HFF-Myc (cell line): ENCODE results near the gene UBR3.

Experiments used
- DNase-seq: peaks from one replicate; pipeline ENCODE4 v3.0.0-alpha.2; 2011; ENCODE audit warnings: low read depth; ENCODE audit errors: extremely low read depth
- H3K4me3 ChIP-seq: replicated peaks from 2 replicates; pipeline ENCODE4 v1.5.1; 2011; ENCODE audit warnings: low read depth, mild to moderate bottlenecking, control low read depth, low read length
- TF ChIP-seq, protein P1 (sequence below): IDR thresholded peaks from 2 replicates; pipeline ENCODE4 v1.5.1; 2012; ENCODE audit warnings: mild to moderate bottlenecking, low read depth, low read length, control low read depth; ENCODE audit errors: missing control alignments

Gene UBR3

GRCh38 chr2:169796441-169796840, 30.8 kb upstream of the UBR3 start:
- DNase-seq: no peak
- H3K4me3 ChIP-seq: no peak overlapping the region

GRCh38 chr2:169797601-169798000, 29.7 kb upstream of the UBR3 start:
- no peak for DNase-seq
- H3K4me3 ChIP-seq: no peak overlapping the region
- TF ChIP-seq, protein P1, sequence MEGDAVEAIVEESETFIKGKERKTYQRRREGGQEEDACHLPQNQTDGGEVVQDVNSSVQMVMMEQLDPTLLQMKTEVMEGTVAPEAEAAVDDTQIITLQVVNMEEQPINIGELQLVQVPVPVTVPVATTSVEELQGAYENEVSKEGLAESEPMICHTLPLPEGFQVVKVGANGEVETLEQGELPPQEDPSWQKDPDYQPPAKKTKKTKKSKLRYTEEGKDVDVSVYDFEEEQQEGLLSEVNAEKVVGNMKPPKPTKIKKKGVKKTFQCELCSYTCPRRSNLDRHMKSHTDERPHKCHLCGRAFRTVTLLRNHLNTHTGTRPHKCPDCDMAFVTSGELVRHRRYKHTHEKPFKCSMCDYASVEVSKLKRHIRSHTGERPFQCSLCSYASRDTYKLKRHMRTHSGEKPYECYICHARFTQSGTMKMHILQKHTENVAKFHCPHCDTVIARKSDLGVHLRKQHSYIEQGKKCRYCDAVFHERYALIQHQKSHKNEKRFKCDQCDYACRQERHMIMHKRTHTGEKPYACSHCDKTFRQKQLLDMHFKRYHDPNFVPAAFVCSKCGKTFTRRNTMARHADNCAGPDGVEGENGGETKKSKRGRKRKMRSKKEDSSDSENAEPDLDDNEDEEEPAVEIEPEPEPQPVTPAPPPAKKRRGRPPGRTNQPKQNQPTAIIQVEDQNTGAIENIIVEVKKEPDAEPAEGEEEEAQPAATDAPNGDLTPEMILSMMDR: no peak

More at GRCh38 chr2:169796441-169796840, 30.8 kb upstream of the UBR3 start:
- TF ChIP-seq, protein P1: no peak

DNA sequence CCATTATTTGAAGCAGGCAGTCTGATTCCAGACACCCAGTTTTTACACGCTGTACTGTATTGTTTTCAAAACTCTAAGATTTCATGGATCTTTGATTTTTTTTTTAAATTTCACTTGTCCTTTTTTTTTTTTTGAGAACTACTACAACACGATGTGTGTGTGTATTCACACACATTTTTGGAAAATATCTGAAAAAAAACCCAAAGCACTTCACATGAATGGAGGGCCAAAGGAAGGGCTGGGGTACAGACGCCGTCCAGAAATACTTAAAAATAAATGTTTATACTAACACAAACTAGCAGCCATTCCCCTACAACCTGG, 28.9 kb upstream of the UBR3 start:
- TF ChIP-seq, protein P1: no peak

GRCh38 chr2:169798718-169799592, 28.3 kb upstream of the UBR3 start, which contains the start of gene SSB:
TSS of gene SSB (plus strand) at chr2:169798871. CDS start at chr2:169800961, 2,090 bp downstream.
- peak; percentile 52 for DNase-seq
- TF ChIP-seq, protein P1: no peak

More for the DNA sequence above, 28.9 kb upstream of the UBR3 start:
- no peak for DNase-seq
- H3K4me3 ChIP-seq: peak overlapping the region; percentile 72

GRCh38 chr2:169803480-169803879, 23.8 kb upstream of the UBR3 start:
- TF ChIP-seq, protein P1: no peak
- no peak overlapping the region for H3K4me3 ChIP-seq
- DNase-seq: no peak

More at GRCh38 chr2:169798718-169799592, 28.3 kb upstream of the UBR3 start, which contains the start of gene SSB:
- H3K4me3 ChIP-seq: peak within 1 kb of the TSS; percentile 72

GRCh38 chr2:169806586-169806985, 20.7 kb upstream of the UBR3 start:
- H3K4me3 ChIP-seq: no peak overlapping the region
- DNase-seq: no peak
- TF ChIP-seq, protein P1: no peak

DNA sequence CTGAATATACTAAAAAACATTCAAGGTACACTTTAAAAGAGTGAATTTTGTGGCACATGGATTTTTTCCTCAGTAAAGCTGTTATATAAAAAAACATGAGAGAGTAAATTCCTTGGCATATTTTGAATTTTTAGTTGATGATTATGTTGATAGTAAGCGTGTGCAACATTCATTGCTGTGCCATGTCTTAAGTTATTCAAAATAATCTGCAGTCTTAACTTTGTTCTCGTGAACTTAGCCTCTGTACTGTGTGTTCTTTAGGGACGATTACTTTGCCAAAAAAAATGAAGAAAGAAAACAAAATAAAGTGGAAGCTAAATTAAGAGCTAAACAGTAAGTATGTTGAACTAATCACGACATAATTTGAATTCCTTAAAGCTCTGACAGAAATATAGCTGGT, 19.0 kb upstream of the UBR3 start:
- TF ChIP-seq, protein P1: no peak
- no peak overlapping the region for H3K4me3 ChIP-seq
- DNase-seq: no peak
